ENCODE measurements around the gene OSTF1. TPM values are rescaled to one million over a fixed set of nuclear protein-coding genes. Genes with fewer than 3 reads are reported as not detected.

OSTF1 gene
- total RNA-seq, 1 experiment from 2014 or later: 26.5 TPM

- TF ChIP-seq EZH2 (IDR thresholded peaks at IDR 0.05; ENCODE audit: low read length, unreplicated experiment): no peak
- TF ChIP-seq EZH2phosphoT487 (IDR thresholded peaks at IDR 0.05; ENCODE audit: borderline replicate concordance, low read length): no peak
- no peak for TF ChIP-seq CTCF (conservative IDR thresholded peaks at IDR 0.05; ENCODE audit: low read depth, low read length)
- CTCF ChIA-PET: interaction anchor here (0.5 kb wide), 1 partner anchor 155 kb away, joined by 3 read pairs; no protein-coding TSS in a partner anchor
- peaks cover 29% of the 10 kb centered on the region for H3K79me2 ChIP-seq (ENCODE audit: low read length)
- no peaks in the 10 kb centered on the region for H3K36me3 ChIP-seq (ENCODE audit: low read depth, low read length)
- intact Hi-C loops (cut with micrococcal nuclease): loop anchor here (5.0 kb wide), 1 partner anchor 133 kb away; the partner anchor contains the start of gene C9orf40
- no peaks in the 10 kb centered on the region for H3K9me3 ChIP-seq (ENCODE audit: low read length)
- H3K27ac ChIP-seq (ENCODE audit: low read length): no peak overlapping the region
- H3K27me3 ChIP-seq (ENCODE audit: low read length): no peaks in the 10 kb centered on the region
- ATAC-seq (no peak), DNase-seq (no peak)
- no peaks in the 10 kb centered on the region for H3F3A ChIP-seq (ENCODE audit: low read length, unreplicated experiment)
- POLR2A ChIA-PET (ENCODE audit: unreplicated experiment): no interaction called here
- H3K4me1 ChIP-seq (ENCODE audit: insufficient read depth, low read length): 0 out of 2 replicates have a peak, but pooled peaks cover 11% of the 10 kb centered on the region
- H3K9me2 ChIP-seq (replicated peaks; ENCODE audit: low read length): no peaks in the 10 kb centered on the region
- H3K9ac ChIP-seq (ENCODE audit: low read length): no peak overlapping the region
- no TSS peak for BruUV-seq (replicated peaks)
- H3K4me3 ChIP-seq (ENCODE audit: low read length): no peak overlapping the region
- H4K20me1 ChIP-seq (ENCODE audit: low read length): no peaks in the 10 kb centered on the region
- H3K4me2 ChIP-seq (ENCODE audit: low read length): no peak overlapping the region
- no peak overlapping the region for H2AFZ ChIP-seq (ENCODE audit: low read length)
These were observed 2.7 kb upstream of the OSTF1 start for GRCh38 chr9:75085640-75086039.

- Histone ChIP-seq H3K4me2 (ENCODE audit: low read length) (peak overlapping the region; percentile 97), H3K36me3 (ENCODE audit: low read depth, low read length) (no peaks in the 10 kb centered on the region), H4K20me1 (ENCODE audit: low read length) (no peaks in the 10 kb centered on the region), H3K9me2 (replicated peaks; ENCODE audit: low read length) (no peaks in the 10 kb centered on the region), H2AFZ (ENCODE audit: low read length) (peak overlapping the region; percentile 97), H3F3A (ENCODE audit: low read length, unreplicated experiment) (no peaks in the 10 kb centered on the region), H3K27ac (ENCODE audit: low read length) (peak overlapping the region; percentile 52; the same call in 1 of the 2 replicates), H3K9ac (ENCODE audit: low read length) (peak overlapping the region; percentile 76), H3K4me1 (ENCODE audit: insufficient read depth, low read length) (0 out of 2 replicates have a peak, but pooled peaks cover 11% of the 10 kb centered on the region), H3K4me3 (ENCODE audit: low read length) (peak overlapping the region; percentile 91), H3K27me3 (ENCODE audit: low read length) (no peaks in the 10 kb centered on the region), H3K79me2 (ENCODE audit: low read length) (peaks cover 40% of the 10 kb centered on the region), H3K9me3 (ENCODE audit: low read length) (no peaks in the 10 kb centered on the region)
- intact Hi-C loops (cut with micrococcal nuclease): loop anchor here (5.0 kb wide), 1 partner anchor 134 kb away; the partner anchor contains the start of gene C9orf40
- no TSS peak for BruUV-seq (replicated peaks)
- no peak for ATAC-seq
- CTCF ChIA-PET: no interaction called here
- no peak for TF ChIP-seq CTCF (conservative IDR thresholded peaks at IDR 0.05; ENCODE audit: low read depth, low read length)
- TF ChIP-seq EZH2 (IDR thresholded peaks at IDR 0.05; ENCODE audit: low read length, unreplicated experiment): no peak
- TF ChIP-seq EZH2phosphoT487 (IDR thresholded peaks at IDR 0.05; ENCODE audit: borderline replicate concordance, low read length): no peak
- POLR2A ChIA-PET (ENCODE audit: unreplicated experiment): interaction anchor here (0.6 to 0.7 kb wide), 2 partner anchors 48 to 519 kb away, joined by 6 to 7 read pairs; no protein-coding TSS in a partner anchor
- DNase-seq: no peak
These were observed 1.6 kb upstream of the OSTF1 start for GRCh38 chr9:75086541-75087288.

All from PC-3 (cell line).